ENCODE results near the gene CNKSR3. TPM values are rescaled to one million over a fixed set of nuclear protein-coding genes. Genes with fewer than 3 reads are reported as not detected.

Gene CNKSR3
- total RNA-seq, 1 donor from 2014 or later: 2.0 TPM

GRCh38 chr6:154514481-154514880 is 4.0 kb upstream of the CNKSR3 start:
- DNase-seq: no peak
- Mint-ChIP-seq H3K27me3 (ENCODE audit: unreplicated experiment) (no peaks in the 10 kb centered on the region), H3K4me1 (ENCODE audit: low read depth, unreplicated experiment) (peaks cover 2% of the 10 kb centered on the region), H3K27ac (ENCODE audit: unreplicated experiment) (no peak overlapping the region), H3K36me3 (ENCODE audit: unreplicated experiment) (no peaks in the 10 kb centered on the region), H3K9me3 (ENCODE audit: unreplicated experiment) (no peaks in the 10 kb centered on the region), H3K4me3 (ENCODE audit: unreplicated experiment) (no peak overlapping the region)
- no peak for TF ChIP-seq CTCF (IDR thresholded peaks at IDR 0.05; ENCODE audit: partially characterized antibody, unreplicated experiment)

GRCh38 chr6:154513601-154514320 is 3.3 kb upstream of the CNKSR3 start:
- Mint-ChIP-seq H3K9me3 (ENCODE audit: unreplicated experiment) (no peaks in the 10 kb centered on the region), H3K4me3 (ENCODE audit: unreplicated experiment) (no peak overlapping the region), H3K27ac (ENCODE audit: unreplicated experiment) (no peak overlapping the region), H3K27me3 (ENCODE audit: unreplicated experiment) (peaks cover 3% of the 10 kb centered on the region), H3K4me1 (ENCODE audit: low read depth, unreplicated experiment) (peaks cover 3% of the 10 kb centered on the region), H3K36me3 (ENCODE audit: unreplicated experiment) (no peaks in the 10 kb centered on the region)
- no peak for TF ChIP-seq CTCF (IDR thresholded peaks at IDR 0.05; ENCODE audit: partially characterized antibody, unreplicated experiment)
- no peak for DNase-seq

GRCh38 chr6:154512201-154512600 is 1.7 kb upstream of the CNKSR3 start:
- no peak for DNase-seq
- Mint-ChIP-seq H3K4me1 (ENCODE audit: low read depth, unreplicated experiment) (peaks cover 5% of the 10 kb centered on the region), H3K27me3 (ENCODE audit: unreplicated experiment) (peaks cover 5% of the 10 kb centered on the region), H3K27ac (ENCODE audit: unreplicated experiment) (no peak overlapping the region), H3K9me3 (ENCODE audit: unreplicated experiment) (no peaks in the 10 kb centered on the region), H3K36me3 (ENCODE audit: unreplicated experiment) (no peaks in the 10 kb centered on the region), H3K4me3 (ENCODE audit: unreplicated experiment) (no peak overlapping the region)
- no peak for TF ChIP-seq CTCF (IDR thresholded peaks at IDR 0.05; ENCODE audit: partially characterized antibody, unreplicated experiment)

- H3K4me1 Mint-ChIP-seq (ENCODE audit: low read depth, unreplicated experiment): peaks cover 5% of the 10 kb centered on the region
- H3K27me3 Mint-ChIP-seq (ENCODE audit: unreplicated experiment): peaks cover 5% of the 10 kb centered on the region
- no peak for DNase-seq
- H3K27ac Mint-ChIP-seq (ENCODE audit: unreplicated experiment): no peak overlapping the region
- no peak for TF ChIP-seq CTCF (IDR thresholded peaks at IDR 0.05; ENCODE audit: partially characterized antibody, unreplicated experiment)
- H3K4me3 Mint-ChIP-seq (ENCODE audit: unreplicated experiment): peak overlapping the region; percentile 36
- no peaks in the 10 kb centered on the region for H3K9me3 Mint-ChIP-seq (ENCODE audit: unreplicated experiment)
- H3K36me3 Mint-ChIP-seq (ENCODE audit: unreplicated experiment): no peaks in the 10 kb centered on the region
These were observed 1.3 kb upstream of the CNKSR3 start for GRCh38 chr6:154511791-154512190.

- peaks cover 5% of the 10 kb centered on the region for H3K27me3 Mint-ChIP-seq (ENCODE audit: unreplicated experiment)
- TF ChIP-seq CTCF (IDR thresholded peaks at IDR 0.05; ENCODE audit: partially characterized antibody, unreplicated experiment): no peak
- no peak overlapping the region for H3K27ac Mint-ChIP-seq (ENCODE audit: unreplicated experiment)
- H3K4me3 Mint-ChIP-seq (ENCODE audit: unreplicated experiment): peak overlapping the region; percentile 87
- DNase-seq: peak; percentile 50
- peaks cover 4% of the 10 kb centered on the region for H3K9me3 Mint-ChIP-seq (ENCODE audit: unreplicated experiment)
- H3K4me1 Mint-ChIP-seq (ENCODE audit: low read depth, unreplicated experiment): peaks cover 3% of the 10 kb centered on the region
- H3K36me3 Mint-ChIP-seq (ENCODE audit: unreplicated experiment): no peaks in the 10 kb centered on the region
These were observed 903 bp downstream of the CNKSR3 start for GRCh38 chr6:154509421-154510143.

Data from glutamatergic neuron (in vitro differentiated cells).